HCT116 (cell line): ENCODE measurements around the gene MRFAP1L1. TPM values are rescaled to one million over a fixed set of nuclear protein-coding genes. Genes with fewer than 3 reads are reported as not detected.

Experiments used
- ATAC-seq: fragments of 200-7000 bp; cut with Tn5 transposase; 2 replicates; pipeline ENCODE4 v1.9.1; 2020; ENCODE audit warnings: mild to moderate bottlenecking, moderate library complexity
- BruUV-seq: library from RNA; stranded (reverse); fragments of 400-500 nt; replicated peaks from 2 replicates; lab custom pipeline; 2021; lab: Mats Ljungman, UMichigan
- CTCF ChIA-PET: fragments of 300-600 bp; sonication (Branson Sonifier 250); formaldehyde crosslinking; loops from one replicate; lab custom pipeline; 2021; ENCODE audit warnings: antibody characterized with exemption; lab: Charles Lee
- POLR2A ChIA-PET: fragments of 300-600, 350-600 bp; sonication (Branson Sonifier 250); formaldehyde crosslinking; loops from one replicate; lab custom pipeline; 2021; ENCODE audit warnings: antibody characterized with exemption; lab: Charles Lee
- RAD21 ChIA-PET, 2 experiments: fragments of 300-600 bp; sonication (Branson Sonifier 250); formaldehyde crosslinking; loops; one replicate each; lab custom pipeline; 2023; ENCODE audit warnings: low total read pairs in 2 of 2; ENCODE audit not compliant: uncharacterized antibody in 2 of 2, unreplicated experiment in 2 of 2, low non-redundant PET in 1 of 2; lab: Charles Lee
- DNase-seq: peaks from one replicate; pipeline ENCODE4 v3.0.0-alpha.2; 2010; ENCODE audit warnings: low read depth, low spot score
- H2AFZ ChIP-seq: fragments of 200-600 bp; shearing (Covaris generic), sonication (generic); 2 replicates; pipeline ENCODE4 v1.6.1; 2017; ENCODE audit warnings: low read depth, mixed run types, mixed read lengths, antibody characterized with exemption, low read length; ENCODE audit not compliant: poor library complexity, severe bottlenecking
- H3K27ac ChIP-seq: 2 replicates; pipeline ENCODE4 v1.5.1; 2012; ENCODE audit warnings: low read depth, low read length
- H3K27me3 ChIP-seq: fragments of 200-600 bp; sonication (generic); 2 replicates; pipeline ENCODE4 v1.6.1; 2016; ENCODE audit warnings: mixed run types, low read length, mixed read lengths; ENCODE audit not compliant: insufficient read depth
- H3K36me3 ChIP-seq, 2 experiments: fragments of 200-500 bp in 1 of 2; fragments of 200-600 bp in 1 of 2; sonication (Bioruptor generic) in 1 of 2; sonication (generic) in 1 of 2; 2 replicates each; pipeline versions ENCODE4 v1.5.1 to v1.6.1; 2014 to 2016; ENCODE audit warnings: low read length in 2 of 2, inconsistent platforms in 1 of 2, mixed read lengths in 1 of 2, mixed run types in 1 of 2; ENCODE audit not compliant: insufficient read depth in 2 of 2, control insufficient read depth in 1 of 2
- H3K4me1 ChIP-seq, 2 experiments: fragments of 200-600 bp in 1 of 2; sonication (generic) in 1 of 2; 2 replicates each; pipeline versions ENCODE4 v1.5.1 to v1.6.1; 2012 to 2017; ENCODE audit warnings: low read length in 2 of 2, inconsistent platforms in 1 of 2, mild to moderate bottlenecking in 1 of 2, mixed read lengths in 1 of 2, mixed run types in 1 of 2, moderate library complexity in 1 of 2; ENCODE audit not compliant: insufficient read depth in 2 of 2, control insufficient read depth in 1 of 2
- H3K4me2 ChIP-seq: fragments of 200-600 bp; sonication (generic); 2 replicates; pipeline ENCODE4 v1.6.1; 2017; ENCODE audit warnings: mixed run types, low read length, mixed read lengths
- H3K4me3 ChIP-seq, 2 experiments: fragments of 200-600 bp in 1 of 2; sonication (generic) in 1 of 2; replicated peaks in 1 of 2; 2 replicates each; pipeline ENCODE4 v1.5.1; 2011 to 2016; ENCODE audit warnings: low read length in 2 of 2, control low read depth in 1 of 2, low read depth in 1 of 2, mild to moderate bottlenecking in 1 of 2, mixed read lengths in 1 of 2, mixed run types in 1 of 2
- H3K79me2 ChIP-seq: fragments of 200-600 bp; sonication (generic); 2 replicates; pipeline ENCODE4 v1.6.1; 2017; ENCODE audit warnings: mild to moderate bottlenecking, mixed run types, low read length, moderate library complexity, mixed read lengths; ENCODE audit not compliant: insufficient read depth
- H3K9ac ChIP-seq: fragments of 200-600 bp; sonication (generic); 2 replicates; pipeline ENCODE4 v1.6.1; 2016; ENCODE audit warnings: low read length, mixed read lengths
- H3K9me2 ChIP-seq: fragments of 200-600 bp; sonication (generic), shearing (Covaris generic); 2 replicates; pipeline ENCODE4 v1.6.1; 2017; ENCODE audit warnings: mixed run types, mild to moderate bottlenecking, moderate library complexity; ENCODE audit not compliant: insufficient read depth
- H3K9me3 ChIP-seq, 2 experiments: fragments of 200-500 bp in 1 of 2; fragments of 200-600 bp in 1 of 2; sonication (Bioruptor generic) in 1 of 2; sonication (generic) in 1 of 2; 2 replicates each; pipeline ENCODE4 v1.6.1; 2014 to 2017; ENCODE audit warnings: low read length in 2 of 2, mixed read lengths in 2 of 2, inconsistent platforms in 1 of 2, low read depth in 1 of 2, mild to moderate bottlenecking in 1 of 2, mixed run types in 1 of 2, moderate library complexity in 1 of 2; ENCODE audit not compliant: control insufficient read depth in 1 of 2, insufficient read depth in 1 of 2
- H4K20me1 ChIP-seq: fragments of 200-600 bp; sonication (generic), shearing (Covaris generic); 2 replicates; pipeline ENCODE4 v1.6.1; 2017; ENCODE audit warnings: mixed run types, mild to moderate bottlenecking, moderate library complexity; ENCODE audit not compliant: insufficient read depth
- CBX3 ChIP-seq: IDR thresholded peaks from 2 replicates; pipeline ENCODE4 v1.6.1; 2012; ENCODE audit warnings: low read depth
- ELF1 ChIP-seq: IDR thresholded peaks from 2 replicates; pipeline ENCODE4 v1.6.1; 2012; ENCODE audit warnings: low read depth, borderline replicate concordance
- EZH2 ChIP-seq: fragments of 200-600 bp; sonication (generic); IDR thresholded peaks from 2 replicates; pipeline ENCODE4 v1.6.1; 2017; ENCODE audit warnings: antibody characterized with exemption, mixed run types
- EZH2phosphoT487 ChIP-seq: fragments of 200-600 bp; IDR thresholded peaks from 2 replicates; pipeline ENCODE4 v1.6.1; 2018; ENCODE audit warnings: antibody characterized with exemption, borderline replicate concordance
- FOSL1 ChIP-seq: IDR thresholded peaks from 2 replicates; pipeline ENCODE4 v1.6.1; 2012; ENCODE audit warnings: low read depth
- JUND ChIP-seq: IDR thresholded peaks from 2 replicates; pipeline ENCODE4 v1.6.1; 2012
- SIN3A ChIP-seq: IDR thresholded peaks from 2 replicates; pipeline ENCODE4 v1.6.1; 2012; ENCODE audit warnings: low read depth
- SP1 ChIP-seq: IDR thresholded peaks from 2 replicates; pipeline ENCODE4 v1.6.1; 2012; ENCODE audit warnings: low read depth
- SRF ChIP-seq: IDR thresholded peaks from 2 replicates; pipeline ENCODE4 v1.6.1; 2012; ENCODE audit warnings: low read depth
- TCF7L2 ChIP-seq: IDR thresholded peaks from 2 replicates; pipeline ENCODE4 v1.7.0; 2011; ENCODE audit warnings: borderline replicate concordance, inconsistent platforms; ENCODE audit not compliant: insufficient read depth, insufficient read length; ENCODE audit errors: extremely low read depth
- YY1 ChIP-seq: IDR thresholded peaks from 2 replicates; pipeline ENCODE4 v1.6.1; 2011; ENCODE audit warnings: low read length, low read depth, moderate library complexity, mild to moderate bottlenecking; ENCODE audit not compliant: insufficient replicate concordance; ENCODE audit errors: extremely low read depth
- intact Hi-C: fragments of 100-400 bp; cut with micrococcal nuclease; formaldehyde crosslinking; loops from 2 replicates; pipeline ENCODE4 v1.10.0; 2022
- total RNA-seq: library from RNA; stranded (reverse); gene quantifications from one replicate; pipeline ENCODE4 v1.2.1, GENCODE V29; 2021; ENCODE audit not compliant: unreplicated experiment
- TF ChIP-seq, protein P1 (sequence below): IDR thresholded peaks from 2 replicates; pipeline ENCODE4 v1.6.1; 2012
- TF ChIP-seq, protein P2 (sequence below), 3 experiments: fragments of 200-600 bp in 1 of 3; sonication (generic) in 1 of 3; IDR thresholded peaks in 2 of 3; conservative IDR thresholded peaks in 1 of 3; 2 replicates each; pipeline ENCODE4 v1.5.1; 2012 to 2017; ENCODE audit warnings: low read depth in 2 of 3, low read length in 2 of 3, antibody characterized with exemption in 1 of 3, borderline replicate concordance in 1 of 3, control low read depth in 1 of 3, mild to moderate bottlenecking in 1 of 3, mixed read lengths in 1 of 3, mixed run types in 1 of 3, moderate library complexity in 1 of 3; ENCODE audit not compliant: insufficient read depth in 1 of 3
- TF ChIP-seq, protein P3 (sequence below): IDR thresholded peaks from 2 replicates; pipeline ENCODE4 v1.6.1; 2012
- TF ChIP-seq, protein P4 (sequence below): IDR thresholded peaks from 2 replicates; pipeline ENCODE4 v1.6.1; 2011; ENCODE audit warnings: mild to moderate bottlenecking, low read length, moderate library complexity; ENCODE audit not compliant: insufficient replicate concordance; ENCODE audit errors: extremely low read depth

MRFAP1L1 gene
- total RNA-seq, 1 experiment from 2014 or later, result 43.0 TPM

DNA sequence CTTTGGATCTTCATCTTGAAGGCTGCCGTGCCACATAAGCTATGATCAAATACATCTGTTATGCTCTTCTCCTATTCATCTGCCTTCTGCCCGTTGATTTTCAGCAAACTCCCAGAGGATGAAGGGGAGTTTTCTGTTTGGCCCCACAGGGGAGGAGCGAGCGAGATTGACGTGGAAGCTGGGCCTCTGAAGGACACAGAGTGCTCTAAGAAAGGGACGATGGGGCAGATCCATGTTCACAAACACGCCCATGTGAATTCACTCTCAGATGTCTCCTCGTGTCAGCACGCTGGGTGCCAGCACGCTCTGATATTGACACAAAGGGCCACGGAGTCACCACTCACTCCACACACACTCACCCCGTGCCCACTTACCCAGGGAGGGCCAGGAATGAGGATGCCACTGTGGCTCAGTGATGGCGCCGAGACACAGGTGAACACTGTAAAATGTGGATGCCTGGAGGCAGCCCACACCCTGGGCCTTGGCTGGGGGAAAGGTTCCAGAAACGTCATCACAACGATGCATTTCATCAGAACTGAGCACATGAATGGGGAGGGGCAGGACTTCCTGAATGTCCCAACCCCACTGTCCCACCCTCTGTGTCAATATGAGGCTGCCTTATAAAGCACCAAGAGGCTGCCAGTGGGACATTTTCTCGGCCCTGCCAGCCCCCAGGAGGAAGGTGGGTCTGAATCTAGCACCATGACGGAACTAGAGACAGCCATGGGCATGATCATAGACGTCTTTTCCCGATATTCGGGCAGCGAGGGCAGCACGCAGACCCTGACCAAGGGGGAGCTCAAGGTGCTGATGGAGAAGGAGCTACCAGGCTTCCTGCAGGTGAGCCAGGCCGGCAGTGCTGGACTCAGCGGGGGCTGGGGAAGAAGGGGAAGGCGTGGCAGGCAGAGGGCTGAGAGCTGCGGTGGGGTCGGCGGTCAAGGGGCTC is 16.2 kb downstream of the MRFAP1L1 start, which contains the start of gene S100P:
TSS of gene S100P (plus strand) at position 648 of the 946 bp plus-strand sequence. CDS start at position 703, 55 bp downstream.
- H3K9me2 ChIP-seq, result no peaks in the 10 kb centered on the region
- peaks cover 28 to 41% of the 10 kb centered on the region in 2 experiments for H3K4me1 ChIP-seq
- ChIA-PET CTCF (interaction anchor here (0.7 to 1.3 kb wide), 3 partner anchors 8 to 19 kb away, joined by 3 read pairs; no protein-coding TSS in a partner anchor), RAD21 (no interaction called here), POLR2A (no interaction called here)
- intact Hi-C loops, result no loop called here
- no peaks in the 10 kb centered on the region for H4K20me1 ChIP-seq
- no peaks in the 10 kb centered on the region for H3K27me3 ChIP-seq
- ATAC-seq (no peak), DNase-seq (no peak)
- TF ChIP-seq SP1 (no peak), TCF7L2 (no peak), ELF1 (no peak), JUND (no peak), SRF (no peak), EZH2 (no peak), EZH2phosphoT487 (no peak), FOSL1 (no peak), YY1 (no peak), SIN3A (no peak), CBX3 (no peak)
- TF ChIP-seq, protein P1, sequence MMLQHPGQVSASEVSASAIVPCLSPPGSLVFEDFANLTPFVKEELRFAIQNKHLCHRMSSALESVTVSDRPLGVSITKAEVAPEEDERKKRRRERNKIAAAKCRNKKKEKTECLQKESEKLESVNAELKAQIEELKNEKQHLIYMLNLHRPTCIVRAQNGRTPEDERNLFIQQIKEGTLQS, result no peak
- TF ChIP-seq, protein P2, sequence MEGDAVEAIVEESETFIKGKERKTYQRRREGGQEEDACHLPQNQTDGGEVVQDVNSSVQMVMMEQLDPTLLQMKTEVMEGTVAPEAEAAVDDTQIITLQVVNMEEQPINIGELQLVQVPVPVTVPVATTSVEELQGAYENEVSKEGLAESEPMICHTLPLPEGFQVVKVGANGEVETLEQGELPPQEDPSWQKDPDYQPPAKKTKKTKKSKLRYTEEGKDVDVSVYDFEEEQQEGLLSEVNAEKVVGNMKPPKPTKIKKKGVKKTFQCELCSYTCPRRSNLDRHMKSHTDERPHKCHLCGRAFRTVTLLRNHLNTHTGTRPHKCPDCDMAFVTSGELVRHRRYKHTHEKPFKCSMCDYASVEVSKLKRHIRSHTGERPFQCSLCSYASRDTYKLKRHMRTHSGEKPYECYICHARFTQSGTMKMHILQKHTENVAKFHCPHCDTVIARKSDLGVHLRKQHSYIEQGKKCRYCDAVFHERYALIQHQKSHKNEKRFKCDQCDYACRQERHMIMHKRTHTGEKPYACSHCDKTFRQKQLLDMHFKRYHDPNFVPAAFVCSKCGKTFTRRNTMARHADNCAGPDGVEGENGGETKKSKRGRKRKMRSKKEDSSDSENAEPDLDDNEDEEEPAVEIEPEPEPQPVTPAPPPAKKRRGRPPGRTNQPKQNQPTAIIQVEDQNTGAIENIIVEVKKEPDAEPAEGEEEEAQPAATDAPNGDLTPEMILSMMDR (IDR thresholded peaks at IDR 0.05 in 2 of 3, conservative IDR thresholded peaks at IDR 0.05 in 1 of 3; ENCODE audit: borderline replicate concordance in 1 of 3, insufficient read depth in 1 of 3, low read depth in 2 of 3, low read length in 2 of 3), result no peak
- TF ChIP-seq, protein P3, sequence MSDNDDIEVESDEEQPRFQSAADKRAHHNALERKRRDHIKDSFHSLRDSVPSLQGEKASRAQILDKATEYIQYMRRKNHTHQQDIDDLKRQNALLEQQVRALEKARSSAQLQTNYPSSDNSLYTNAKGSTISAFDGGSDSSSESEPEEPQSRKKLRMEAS, result no peak
- TF ChIP-seq, protein P4, sequence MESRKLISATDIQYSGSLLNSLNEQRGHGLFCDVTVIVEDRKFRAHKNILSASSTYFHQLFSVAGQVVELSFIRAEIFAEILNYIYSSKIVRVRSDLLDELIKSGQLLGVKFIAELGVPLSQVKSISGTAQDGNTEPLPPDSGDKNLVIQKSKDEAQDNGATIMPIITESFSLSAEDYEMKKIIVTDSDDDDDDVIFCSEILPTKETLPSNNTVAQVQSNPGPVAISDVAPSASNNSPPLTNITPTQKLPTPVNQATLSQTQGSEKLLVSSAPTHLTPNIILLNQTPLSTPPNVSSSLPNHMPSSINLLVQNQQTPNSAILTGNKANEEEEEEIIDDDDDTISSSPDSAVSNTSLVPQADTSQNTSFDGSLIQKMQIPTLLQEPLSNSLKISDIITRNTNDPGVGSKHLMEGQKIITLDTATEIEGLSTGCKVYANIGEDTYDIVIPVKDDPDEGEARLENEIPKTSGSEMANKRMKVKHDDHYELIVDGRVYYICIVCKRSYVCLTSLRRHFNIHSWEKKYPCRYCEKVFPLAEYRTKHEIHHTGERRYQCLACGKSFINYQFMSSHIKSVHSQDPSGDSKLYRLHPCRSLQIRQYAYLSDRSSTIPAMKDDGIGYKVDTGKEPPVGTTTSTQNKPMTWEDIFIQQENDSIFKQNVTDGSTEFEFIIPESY, result no peak
- H3K36me3 ChIP-seq, result no peaks in the 10 kb centered on the region
- H3K4me2 ChIP-seq, result no peak within 1 kb of the TSS
- BruUV-seq, result no TSS peak
- H2AFZ ChIP-seq, result no peak within 1 kb of the TSS
- no peak within 1 kb of the TSS for H3K4me3 ChIP-seq
- H3K9ac ChIP-seq, result no peak within 1 kb of the TSS
- H3K9me3 ChIP-seq, result no peaks in the 10 kb centered on the region
- no peaks in the 10 kb centered on the region for H3K79me2 ChIP-seq
- H3K27ac ChIP-seq, result no peak within 1 kb of the TSS
